Vagina (tissue), 2 donors: Measurements from ENCODE around the gene IRF5. TPM values are rescaled to one million over a fixed set of nuclear protein-coding genes. Genes with fewer than 3 reads are reported as not detected.

Source experiments
- DNase-seq, 2 donors: peaks; one replicate each; pipeline ENCODE4 v3.0.0-alpha.2; 2017; ENCODE audit errors: extremely low spot score in 2 of 2
- H3K27ac ChIP-seq: fragments of 200-600 bp; sonication (generic); one replicate; pipeline ENCODE4 v1.5.1; 2019
- H3K27me3 ChIP-seq: fragments of 200-600 bp; sonication (generic); one replicate; pipeline ENCODE4 v1.5.1; 2019
- H3K36me3 ChIP-seq, 2 donors: fragments of 200-600 bp; sonication (generic); one replicate each; pipeline ENCODE4 v1.5.1; 2017 to 2019
- H3K4me1 ChIP-seq: fragments of 200-600 bp; sonication (generic); one replicate; pipeline ENCODE4 v1.5.1; 2019
- H3K4me3 ChIP-seq, 2 donors: fragments of 200-600 bp; sonication (generic); 1 replicate in 1 of 2; 2 replicates in 1 of 2; pipeline ENCODE4 v1.5.1; 2016 to 2019
- H3K9me3 ChIP-seq: fragments of 200-600 bp; sonication (generic); one replicate; pipeline ENCODE4 v1.5.1; 2019
- CTCF ChIP-seq, 3 experiments: fragments of 450-650 bp in 2 of 3; fragments of 200-600 bp in 1 of 3; sonication (generic) in 1 of 3; IDR thresholded peaks; one replicate each; pipeline ENCODE4 v1.5.1; 2017 to 2019; ENCODE audit warnings: antibody characterized with exemption in 3 of 3, mild to moderate bottlenecking in 2 of 3, moderate library complexity in 2 of 3
- POLR2A ChIP-seq, 2 donors: fragments of 450-650 bp; IDR thresholded peaks; one replicate each; pipeline ENCODE4 v1.6.1; 2017; ENCODE audit warnings: antibody characterized with exemption in 2 of 2, mild to moderate bottlenecking in 2 of 2, moderate library complexity in 2 of 2
- POLR2AphosphoS5 ChIP-seq, 2 donors: sonication (generic); formaldehyde crosslinking; IDR thresholded peaks; one replicate each; pipeline ENCODE4 v1.9.0; 2017; ENCODE audit warnings: antibody characterized with exemption in 2 of 2, mild to moderate bottlenecking in 2 of 2, low read depth in 1 of 2; ENCODE audit not compliant: insufficient read depth in 1 of 2
- intact Hi-C: fragments of 100-400 bp; cut with DNase I; formaldehyde crosslinking; loops from one replicate; pipeline ENCODE4 v1.15.1; 2023
- total RNA-seq: library from RNA; depleted of rRNA; stranded (reverse); fragments of >200 nt; gene quantifications from one replicate; pipeline ENCODE4 v1.2.3, GENCODE V29; 2016

Gene IRF5
- total RNA-seq, 1 donor from 2014 or later, result 15.0 TPM

GRCh38 chr7:128914566-128915151 lies 23.1 kb upstream of the IRF5 start:
- Histone ChIP-seq H3K27me3 (no peaks in the 10 kb centered on the region), H3K4me3 (no peak overlapping the region), H3K36me3 (no peaks in the 10 kb centered on the region), H3K27ac (no peak overlapping the region), H3K9me3 (no peaks in the 10 kb centered on the region), H3K4me1 (peaks cover 26% of the 10 kb centered on the region)
- TF ChIP-seq POLR2A (IDR thresholded peaks at IDR 0.05), result no peak
- no peak for TF ChIP-seq CTCF (IDR thresholded peaks at IDR 0.05)
- no peak for TF ChIP-seq POLR2AphosphoS5 (IDR thresholded peaks at IDR 0.05; ENCODE audit: insufficient read depth in 1 of 2, low read depth in 1 of 2)
- no peak for DNase-seq
- intact Hi-C loops, result loop anchor here (10.0 kb wide), 1 partner anchor 170 kb away; no protein-coding TSS in a partner anchor

DNA sequence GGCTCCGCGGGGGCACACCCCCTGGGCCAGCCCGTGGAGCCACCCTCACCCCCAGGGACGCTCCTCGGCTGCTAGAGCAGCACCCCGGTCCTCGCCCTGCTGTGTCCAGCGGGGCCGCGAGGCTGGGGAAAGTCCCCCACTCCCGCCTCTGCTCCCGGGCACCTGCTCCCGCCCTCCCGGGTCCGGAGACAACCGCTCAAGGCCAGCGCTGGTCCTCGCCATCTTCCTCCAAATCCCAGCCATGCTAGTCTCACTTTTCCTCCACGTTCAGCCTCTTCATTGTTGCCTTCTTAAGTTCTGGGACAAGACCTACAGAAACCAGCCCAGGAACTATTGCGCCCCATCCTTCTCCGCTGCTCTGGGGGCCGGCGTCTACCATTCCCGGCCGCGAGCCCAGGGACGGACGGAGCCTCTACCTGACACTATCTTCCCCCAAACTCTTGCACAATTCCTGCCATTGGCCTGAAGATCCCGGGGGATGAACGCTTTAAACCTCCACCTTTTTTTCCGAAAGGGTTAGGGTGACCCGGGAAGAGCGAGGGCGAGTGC lies 22.4 kb upstream of the IRF5 start:
- Histone ChIP-seq H3K4me1 (peaks cover 20% of the 10 kb centered on the region), H3K36me3 (no peaks in the 10 kb centered on the region), H3K27me3 (no peaks in the 10 kb centered on the region), H3K9me3 (no peaks in the 10 kb centered on the region), H3K27ac (no peak overlapping the region), H3K4me3 (peak overlapping the region; percentile 15 to 21)
- intact Hi-C loops, result loop anchor here (10.0 kb wide), 1 partner anchor 169 kb away; no protein-coding TSS in a partner anchor
- TF ChIP-seq POLR2AphosphoS5 (IDR thresholded peaks at IDR 0.05; ENCODE audit: insufficient read depth in 1 of 2, low read depth in 1 of 2) (no peak), CTCF (IDR thresholded peaks at IDR 0.05) (no peak), POLR2A (IDR thresholded peaks at IDR 0.05) (no peak)
- DNase-seq, result no peak

- DNase-seq, result no peak
- no peaks in the 10 kb centered on the region for H3K27me3 ChIP-seq
- no peak overlapping the region for H3K27ac ChIP-seq
- intact Hi-C loops, result loop anchor here (10.0 kb wide), 1 partner anchor 169 kb away; no protein-coding TSS in a partner anchor
- no peaks in the 10 kb centered on the region for H3K9me3 ChIP-seq
- peaks cover 16% of the 10 kb centered on the region for H3K4me1 ChIP-seq
- no peak for TF ChIP-seq CTCF (IDR thresholded peaks at IDR 0.05)
- TF ChIP-seq POLR2A (IDR thresholded peaks at IDR 0.05), result no peak
- H3K36me3 ChIP-seq, result no peaks in the 10 kb centered on the region
- H3K4me3 ChIP-seq, result peak overlapping the region; percentile 15 to 21
Measured at GRCh38 chr7:128915841-128916642, 21.7 kb upstream of the IRF5 start.

DNA sequence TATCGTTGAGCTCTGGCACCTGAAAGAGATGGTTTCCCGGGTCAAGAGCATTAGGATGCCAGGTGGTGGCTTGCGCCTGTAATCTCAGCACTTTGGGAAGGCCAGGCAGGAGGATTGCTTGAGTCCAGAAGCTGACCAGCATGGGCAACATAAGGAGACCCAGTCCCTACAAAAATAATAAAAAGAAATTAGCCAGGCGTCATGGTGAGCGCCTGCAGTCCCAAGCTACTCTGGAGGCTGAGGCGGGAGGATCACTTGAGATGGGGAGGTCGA lies 21.1 kb upstream of the IRF5 start:
- TF ChIP-seq CTCF (IDR thresholded peaks at IDR 0.05), result no peak
- no peak for TF ChIP-seq POLR2A (IDR thresholded peaks at IDR 0.05)
- no peak for TF ChIP-seq POLR2AphosphoS5 (IDR thresholded peaks at IDR 0.05; ENCODE audit: insufficient read depth in 1 of 2, low read depth in 1 of 2)
- no peak overlapping the region for H3K27ac ChIP-seq
- no peak overlapping the region for H3K4me3 ChIP-seq
- H3K9me3 ChIP-seq, result no peaks in the 10 kb centered on the region
- H3K4me1 ChIP-seq, result peaks cover 16% of the 10 kb centered on the region
- no peaks in the 10 kb centered on the region for H3K36me3 ChIP-seq
- DNase-seq, result no peak
- no peaks in the 10 kb centered on the region for H3K27me3 ChIP-seq
- intact Hi-C loops, result loop anchor here (10.0 kb wide), 1 partner anchor 168 kb away; no protein-coding TSS in a partner anchor

GRCh38 chr7:128917122-128917521 lies 20.6 kb upstream of the IRF5 start:
- Histone ChIP-seq H3K27me3 (no peaks in the 10 kb centered on the region), H3K4me3 (no peak overlapping the region), H3K27ac (no peak overlapping the region), H3K36me3 (no peaks in the 10 kb centered on the region), H3K9me3 (no peaks in the 10 kb centered on the region), H3K4me1 (peaks cover 16% of the 10 kb centered on the region)
- intact Hi-C loops, result loop anchor here (10.0 kb wide), 1 partner anchor 168 kb away; no protein-coding TSS in a partner anchor
- DNase-seq, result no peak
- TF ChIP-seq POLR2A (IDR thresholded peaks at IDR 0.05), result no peak
- TF ChIP-seq CTCF (IDR thresholded peaks at IDR 0.05), result no peak
- TF ChIP-seq POLR2AphosphoS5 (IDR thresholded peaks at IDR 0.05; ENCODE audit: insufficient read depth in 1 of 2, low read depth in 1 of 2), result no peak
